ENCODE measurements around the gene SAPCD1.

Gene SAPCD1

GRCh38 chr6:31794294-31794865 lies 31.9 kb downstream of the SAPCD1 start:
- WGBS (ENCODE audit: extremely low coverage, insufficient coverage, insufficient read length), result no CpG with 5 or more reads among the region's 7 CpGs
- Histone ChIP-seq H2BK120ac (ENCODE audit: insufficient read depth, low read length, poor library complexity) (peak overlapping the region; percentile 43), H4K91ac (ENCODE audit: low read depth, low read length) (peak overlapping the region; percentile 99), H3K27me3 (ENCODE audit: insufficient read depth, low read length) (no peaks in the 10 kb centered on the region), H3K9ac (ENCODE audit: low read length) (peak overlapping the region; percentile 89), H3K79me2 (ENCODE audit: control insufficient read depth, insufficient read depth, low read length, poor library complexity) (peaks cover 13% of the 10 kb centered on the region), H4K12ac (ENCODE audit: low read depth, low read length) (no peak overlapping the region), H3K9me3 (ENCODE audit: insufficient read depth, low read depth, low read length) (no peaks in the 10 kb centered on the region), H3K4me1 (ENCODE audit: control insufficient read depth in 1 of 2, insufficient read depth in 2 of 2, low read length in 2 of 2) (peaks cover 5 to 9% of the 10 kb centered on the region in 2 experiments), H2BK12ac (ENCODE audit: low read length) (no peak overlapping the region), H2BK5ac (ENCODE audit: low read depth, low read length, poor library complexity) (peak overlapping the region; percentile 28), H2AFZ (ENCODE audit: insufficient read depth, low read length, poor library complexity) (peak overlapping the region; percentile 20), H3K14ac (ENCODE audit: low read length) (peak overlapping the region; percentile 56), H3K36me3 (ENCODE audit: control insufficient read depth in 1 of 2, insufficient read depth in 2 of 2, low read length in 2 of 2) (peaks cover 18 to 21% of the 10 kb centered on the region in 2 experiments), H3K18ac (ENCODE audit: low read length) (no peak overlapping the region), H2AK5ac (ENCODE audit: low read length) (no peak overlapping the region), H3K4ac (ENCODE audit: low read depth, low read length) (peak overlapping the region; percentile 60), H4K8ac (ENCODE audit: low read depth, low read length) (peak overlapping the region; percentile 64), H3K79me1 (ENCODE audit: low read length) (peaks cover 12% of the 10 kb centered on the region), H3K4me3 (ENCODE audit: low read depth, low read length) (peak overlapping the region; percentile 85), H3K27ac (ENCODE audit: low read depth, low read length) (no peak overlapping the region), H3K4me2 (ENCODE audit: low read length) (peak overlapping the region; percentile 97), H3K23ac (ENCODE audit: low read length) (no peak overlapping the region)
- peak; percentile 15 to 44 for DNase-seq

DNA sequence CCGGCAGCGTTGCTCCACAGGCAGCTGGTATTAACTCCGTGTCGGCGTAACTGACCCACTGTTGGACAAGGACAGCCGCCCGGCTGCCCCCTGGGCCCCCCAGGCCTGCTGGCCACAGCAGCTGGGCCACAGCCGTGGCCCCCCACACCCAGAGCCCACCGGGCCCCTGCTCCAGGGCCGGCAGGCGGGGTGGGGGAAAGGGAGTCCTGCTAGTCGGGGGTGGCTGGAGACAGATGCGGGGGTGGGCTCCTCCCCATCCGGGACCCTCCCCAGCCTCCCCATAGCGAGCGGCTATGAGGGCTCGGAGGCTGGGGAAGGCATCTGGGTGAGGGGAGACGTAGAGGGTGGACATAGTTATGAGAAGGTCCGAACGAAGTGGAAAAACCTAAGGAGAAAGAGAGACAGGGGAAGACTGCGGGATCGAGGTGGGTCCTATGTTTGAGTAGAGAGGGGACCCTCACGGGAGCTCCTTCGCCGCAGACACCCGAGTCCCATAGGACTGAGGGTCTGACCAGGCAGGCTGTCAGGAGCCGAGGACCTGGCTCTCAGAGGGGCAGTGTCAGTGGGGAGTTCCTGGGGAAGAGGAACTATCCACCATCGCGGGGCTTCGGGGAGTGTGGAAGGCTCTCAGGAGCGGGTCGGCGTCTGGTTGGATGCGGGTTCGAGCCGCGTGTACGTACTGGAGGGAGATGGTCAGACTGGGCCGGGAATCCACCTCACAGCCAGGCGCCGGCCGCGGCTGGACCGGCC lies 32.6 kb downstream of the SAPCD1 start:
- peak overlapping the region; percentile 99 for H3K14ac ChIP-seq (ENCODE audit: low read length)
- WGBS (ENCODE audit: extremely low coverage, insufficient coverage, insufficient read length), result no CpG with 5 or more reads among the region's 44 CpGs

GRCh38 chr6:31795616-31796298 lies 33.3 kb downstream of the SAPCD1 start, which contains the start of gene VARS1:
TSS of gene VARS1 (minus strand) at chr6:31795752. CDS start at chr6:31795217, 535 bp downstream.
- peak; percentile 94 to 95 for DNase-seq
- Histone ChIP-seq H3K4ac (ENCODE audit: low read depth, low read length) (peak within 1 kb of the TSS; percentile 93), H4K12ac (ENCODE audit: low read depth, low read length) (peak within 1 kb of the TSS; percentile 90), H3K79me1 (ENCODE audit: low read length) (peaks cover 12% of the 10 kb centered on the region), H4K91ac (ENCODE audit: low read depth, low read length) (peak within 1 kb of the TSS; percentile 99), H2BK5ac (ENCODE audit: low read depth, low read length, poor library complexity) (peak within 1 kb of the TSS; percentile 99), H2AFZ (ENCODE audit: insufficient read depth, low read length, poor library complexity) (peak within 1 kb of the TSS; percentile 98), H3K4me1 (ENCODE audit: control insufficient read depth in 1 of 2, insufficient read depth in 2 of 2, low read length in 2 of 2) (peaks cover 5 to 9% of the 10 kb centered on the region in 2 experiments), H3K18ac (ENCODE audit: low read length) (peak within 1 kb of the TSS; percentile 98), H3K23ac (ENCODE audit: low read length) (no peak within 1 kb of the TSS), H2AK5ac (ENCODE audit: low read length) (peak within 1 kb of the TSS; percentile 75), H3K14ac (ENCODE audit: low read length) (peak within 1 kb of the TSS; percentile 99), H3K4me3 (ENCODE audit: low read depth, low read length) (peak within 1 kb of the TSS; percentile 85), H3K27ac (ENCODE audit: low read depth, low read length) (peak within 1 kb of the TSS; percentile 96), H2BK12ac (ENCODE audit: low read length) (no peak within 1 kb of the TSS), H3K36me3 (ENCODE audit: control insufficient read depth in 1 of 2, insufficient read depth in 2 of 2, low read length in 2 of 2) (peaks cover 16 to 19% of the 10 kb centered on the region in 2 experiments), H3K4me2 (ENCODE audit: low read length) (peak within 1 kb of the TSS; percentile 97), H3K79me2 (ENCODE audit: control insufficient read depth, insufficient read depth, low read length, poor library complexity) (peaks cover 13% of the 10 kb centered on the region), H4K8ac (ENCODE audit: low read depth, low read length) (peak within 1 kb of the TSS; percentile 98), H2BK120ac (ENCODE audit: insufficient read depth, low read length, poor library complexity) (peak within 1 kb of the TSS; percentile 97), H3K9me3 (ENCODE audit: insufficient read depth, low read depth, low read length) (no peaks in the 10 kb centered on the region), H3K27me3 (ENCODE audit: insufficient read depth, low read length) (no peaks in the 10 kb centered on the region), H3K9ac (ENCODE audit: low read length) (peak within 1 kb of the TSS; percentile 91)
- WGBS (ENCODE audit: extremely low coverage, insufficient coverage, insufficient read length), result no CpG with 5 or more reads among the region's 75 CpGs

More for the DNA sequence above, 32.6 kb downstream of the SAPCD1 start:
- peak overlapping the region; percentile 98 for H3K18ac ChIP-seq (ENCODE audit: low read length)
- H3K4me1 ChIP-seq (ENCODE audit: control insufficient read depth in 1 of 2, insufficient read depth in 2 of 2, low read length in 2 of 2), result peaks cover 5 to 9% of the 10 kb centered on the region in 2 experiments
- peak; percentile 61 to 66 for DNase-seq
- H3K36me3 ChIP-seq (ENCODE audit: control insufficient read depth in 1 of 2, insufficient read depth in 2 of 2, low read length in 2 of 2), result peaks cover 16 to 19% of the 10 kb centered on the region in 2 experiments
- H2BK5ac ChIP-seq (ENCODE audit: low read depth, low read length, poor library complexity), result peak overlapping the region; percentile 99
- peak overlapping the region; percentile 93 for H3K4ac ChIP-seq (ENCODE audit: low read depth, low read length)
- H3K27ac ChIP-seq (ENCODE audit: low read depth, low read length), result peak overlapping the region; percentile 96
- H3K9ac ChIP-seq (ENCODE audit: low read length), result peak overlapping the region; percentile 89
- H2BK12ac ChIP-seq (ENCODE audit: low read length), result no peak overlapping the region
- H4K12ac ChIP-seq (ENCODE audit: low read depth, low read length), result peak overlapping the region; percentile 90
- H3K27me3 ChIP-seq (ENCODE audit: insufficient read depth, low read length), result no peaks in the 10 kb centered on the region
- peak overlapping the region; percentile 85 for H3K4me3 ChIP-seq (ENCODE audit: low read depth, low read length)
- peak overlapping the region; percentile 98 for H4K8ac ChIP-seq (ENCODE audit: low read depth, low read length)
- no peaks in the 10 kb centered on the region for H3K9me3 ChIP-seq (ENCODE audit: insufficient read depth, low read depth, low read length)
- peak overlapping the region; percentile 75 for H2AK5ac ChIP-seq (ENCODE audit: low read length)
- H3K4me2 ChIP-seq (ENCODE audit: low read length), result peak overlapping the region; percentile 97
- H3K79me1 ChIP-seq (ENCODE audit: low read length), result peaks cover 12% of the 10 kb centered on the region
- H2AFZ ChIP-seq (ENCODE audit: insufficient read depth, low read length, poor library complexity), result peak overlapping the region; percentile 98
- peaks cover 13% of the 10 kb centered on the region for H3K79me2 ChIP-seq (ENCODE audit: control insufficient read depth, insufficient read depth, low read length, poor library complexity)
- H4K91ac ChIP-seq (ENCODE audit: low read depth, low read length), result peak overlapping the region; percentile 99
- peak overlapping the region; percentile 97 for H2BK120ac ChIP-seq (ENCODE audit: insufficient read depth, low read length, poor library complexity)
- H3K23ac ChIP-seq (ENCODE audit: low read length), result no peak overlapping the region

- Histone ChIP-seq H3K14ac (ENCODE audit: low read length) (no peak overlapping the region), H2BK5ac (ENCODE audit: low read depth, low read length, poor library complexity) (no peak overlapping the region), H4K8ac (ENCODE audit: low read depth, low read length) (no peak overlapping the region), H4K91ac (ENCODE audit: low read depth, low read length) (no peak overlapping the region), H3K9me3 (ENCODE audit: insufficient read depth, low read depth, low read length) (no peaks in the 10 kb centered on the region), H3K9ac (ENCODE audit: low read length) (no peak overlapping the region), H4K12ac (ENCODE audit: low read depth, low read length) (no peak overlapping the region), H3K27me3 (ENCODE audit: insufficient read depth, low read length) (no peaks in the 10 kb centered on the region), H3K79me1 (ENCODE audit: low read length) (peaks cover 12% of the 10 kb centered on the region), H3K79me2 (ENCODE audit: control insufficient read depth, insufficient read depth, low read length, poor library complexity) (peaks cover 13% of the 10 kb centered on the region), H3K4me3 (ENCODE audit: low read depth, low read length) (no peak overlapping the region), H3K23ac (ENCODE audit: low read length) (no peak overlapping the region), H3K4ac (ENCODE audit: low read depth, low read length) (no peak overlapping the region), H2BK12ac (ENCODE audit: low read length) (no peak overlapping the region), H2BK120ac (ENCODE audit: insufficient read depth, low read length, poor library complexity) (no peak overlapping the region), H3K36me3 (ENCODE audit: control insufficient read depth in 1 of 2, insufficient read depth in 2 of 2, low read length in 2 of 2) (peaks cover 12 to 15% of the 10 kb centered on the region in 2 experiments), H2AFZ (ENCODE audit: insufficient read depth, low read length, poor library complexity) (no peak overlapping the region), H3K4me2 (ENCODE audit: low read length) (no peak overlapping the region), H3K27ac (ENCODE audit: low read depth, low read length) (no peak overlapping the region), H3K4me1 (ENCODE audit: control insufficient read depth in 1 of 2, insufficient read depth in 2 of 2, low read length in 2 of 2) (peaks cover 5 to 9% of the 10 kb centered on the region in 2 experiments), H2AK5ac (ENCODE audit: low read length) (no peak overlapping the region), H3K18ac (ENCODE audit: low read length) (no peak overlapping the region)
- no peak for DNase-seq
- WGBS (ENCODE audit: extremely low coverage, insufficient coverage, insufficient read length), result no CpG with 5 or more reads among the region's 2 CpGs
Measured at GRCh38 chr6:31796993-31797385, 34.5 kb downstream of the SAPCD1 start.

Data from trophoblast cell (in vitro differentiated cells and primary cell).